Measurements from ENCODE around the gene C1orf210.

Gene C1orf210

DNA sequence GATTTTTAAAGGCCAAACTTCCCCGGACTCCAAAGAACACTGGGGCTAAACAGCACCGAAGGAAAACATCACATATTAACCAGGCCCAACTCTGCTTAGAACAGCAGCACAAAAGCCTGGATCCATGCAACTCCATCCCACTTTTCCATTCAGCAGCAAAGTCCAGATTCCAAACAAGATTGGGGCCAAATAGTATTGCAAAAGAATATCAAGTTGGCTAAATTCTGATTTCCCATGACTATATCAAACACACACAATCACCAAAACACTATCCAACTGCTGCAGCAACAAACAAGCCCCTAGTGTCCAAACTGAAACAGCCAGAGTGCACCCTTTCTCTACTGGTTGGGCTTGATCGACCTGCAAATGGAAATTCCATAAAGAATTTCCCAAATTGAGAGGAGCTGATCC is 35.0 kb downstream of the C1orf210 start:
- TF ChIP-seq, protein P1, sequence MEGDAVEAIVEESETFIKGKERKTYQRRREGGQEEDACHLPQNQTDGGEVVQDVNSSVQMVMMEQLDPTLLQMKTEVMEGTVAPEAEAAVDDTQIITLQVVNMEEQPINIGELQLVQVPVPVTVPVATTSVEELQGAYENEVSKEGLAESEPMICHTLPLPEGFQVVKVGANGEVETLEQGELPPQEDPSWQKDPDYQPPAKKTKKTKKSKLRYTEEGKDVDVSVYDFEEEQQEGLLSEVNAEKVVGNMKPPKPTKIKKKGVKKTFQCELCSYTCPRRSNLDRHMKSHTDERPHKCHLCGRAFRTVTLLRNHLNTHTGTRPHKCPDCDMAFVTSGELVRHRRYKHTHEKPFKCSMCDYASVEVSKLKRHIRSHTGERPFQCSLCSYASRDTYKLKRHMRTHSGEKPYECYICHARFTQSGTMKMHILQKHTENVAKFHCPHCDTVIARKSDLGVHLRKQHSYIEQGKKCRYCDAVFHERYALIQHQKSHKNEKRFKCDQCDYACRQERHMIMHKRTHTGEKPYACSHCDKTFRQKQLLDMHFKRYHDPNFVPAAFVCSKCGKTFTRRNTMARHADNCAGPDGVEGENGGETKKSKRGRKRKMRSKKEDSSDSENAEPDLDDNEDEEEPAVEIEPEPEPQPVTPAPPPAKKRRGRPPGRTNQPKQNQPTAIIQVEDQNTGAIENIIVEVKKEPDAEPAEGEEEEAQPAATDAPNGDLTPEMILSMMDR (IDR thresholded peaks at IDR 0.05; ENCODE audit: low read length, missing control alignments), result no peak
- no peak for DNase-seq (ENCODE audit: low read depth)
- no peak overlapping the region for H3K4me3 ChIP-seq (replicated peaks; ENCODE audit: low read depth, low read length)

DNA sequence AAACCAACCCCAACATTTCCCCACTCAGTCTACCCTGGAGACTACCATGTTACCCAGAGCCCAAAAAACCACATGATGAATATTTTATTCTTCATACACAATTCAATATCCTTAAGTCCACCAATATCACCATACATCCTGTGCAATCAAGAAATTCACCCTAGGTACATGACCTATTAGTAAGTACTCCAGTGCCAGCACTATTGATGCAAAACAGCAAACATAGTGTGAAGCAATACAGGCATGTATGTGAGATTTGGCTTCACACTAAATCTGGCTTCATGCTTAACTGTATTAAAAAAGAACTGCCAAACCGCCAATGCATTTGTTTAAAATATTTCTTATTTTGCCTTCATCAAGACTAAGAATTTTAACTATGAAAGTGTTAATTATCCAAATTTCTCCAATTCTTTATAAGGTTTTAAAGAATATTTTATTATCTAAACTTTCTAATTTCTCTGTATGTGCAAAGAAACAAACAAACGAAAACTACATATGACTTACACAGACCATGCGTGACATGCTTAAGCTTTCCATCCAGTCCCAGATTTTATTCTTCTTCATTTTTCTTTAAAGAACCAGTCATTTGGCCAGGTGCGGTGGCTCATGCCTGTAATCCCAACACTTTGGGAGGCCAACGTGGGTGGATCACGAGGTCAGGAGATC is 38.0 kb downstream of the C1orf210 start:
- no peak for DNase-seq (ENCODE audit: low read depth)
- H3K4me3 ChIP-seq (replicated peaks; ENCODE audit: low read depth, low read length), result no peak overlapping the region
- TF ChIP-seq, protein P1 (IDR thresholded peaks at IDR 0.05; ENCODE audit: low read length, missing control alignments), result no peak

DNA sequence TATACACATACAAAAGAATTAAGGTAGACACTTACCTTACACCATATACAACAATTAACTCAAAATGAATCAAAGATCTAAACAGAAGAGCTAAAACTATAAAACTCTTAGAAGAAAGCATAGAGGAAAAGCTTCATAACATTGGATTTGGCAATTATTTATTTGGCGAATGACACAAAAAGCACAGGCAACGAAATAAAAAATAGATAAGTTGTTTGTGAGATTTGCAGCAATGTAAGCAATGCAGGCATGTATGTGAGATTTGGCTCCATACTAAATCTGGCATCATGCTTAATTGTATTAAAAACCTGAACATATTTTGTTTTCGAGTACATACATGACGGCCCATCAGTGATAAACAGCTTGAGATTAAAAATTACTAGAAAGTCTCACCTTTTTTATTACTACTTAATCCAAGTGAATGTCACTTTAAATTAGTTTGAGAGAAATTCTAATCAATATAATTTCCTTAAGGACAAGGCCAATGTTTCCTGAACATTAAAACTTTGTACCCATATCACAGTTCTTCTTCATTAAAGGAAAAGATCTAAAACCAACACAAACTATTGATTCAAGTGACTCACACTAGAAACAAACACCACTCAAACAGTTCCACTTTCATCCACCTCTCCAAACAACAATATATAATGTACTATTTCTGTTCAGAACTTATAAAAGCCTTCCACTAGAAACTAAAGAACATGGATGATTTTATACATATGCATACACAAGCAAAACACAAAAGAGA is 38.7 kb downstream of the C1orf210 start:
- no peak for DNase-seq (ENCODE audit: low read depth)
- no peak overlapping the region for H3K4me3 ChIP-seq (replicated peaks; ENCODE audit: low read depth, low read length)
- TF ChIP-seq, protein P1 (IDR thresholded peaks at IDR 0.05; ENCODE audit: low read length, missing control alignments), result no peak

DNA sequence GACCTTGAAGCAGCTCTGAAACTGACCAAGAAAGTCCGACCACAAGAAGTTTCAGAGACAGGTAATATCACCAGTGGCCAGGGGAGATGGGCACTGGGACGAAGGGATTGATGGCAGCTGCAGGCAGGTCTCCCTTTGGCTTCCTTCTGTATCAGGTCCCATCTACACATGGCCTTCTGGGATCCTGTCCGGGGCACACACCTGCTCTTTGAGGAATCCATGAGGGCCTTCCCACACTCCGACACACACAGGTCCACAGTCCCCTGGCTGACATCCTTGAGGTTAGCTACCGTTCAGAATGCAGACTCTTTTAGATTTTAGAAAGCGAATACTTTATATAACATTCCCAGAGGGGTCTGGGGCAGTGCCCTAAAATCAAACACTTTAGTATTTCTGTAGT is 42.1 kb downstream of the C1orf210 start:
- TF ChIP-seq, protein P1 (IDR thresholded peaks at IDR 0.05; ENCODE audit: low read length, missing control alignments), result no peak
- no peak for DNase-seq (ENCODE audit: low read depth)
- H3K4me3 ChIP-seq (replicated peaks; ENCODE audit: low read depth, low read length), result no peak overlapping the region

DNA sequence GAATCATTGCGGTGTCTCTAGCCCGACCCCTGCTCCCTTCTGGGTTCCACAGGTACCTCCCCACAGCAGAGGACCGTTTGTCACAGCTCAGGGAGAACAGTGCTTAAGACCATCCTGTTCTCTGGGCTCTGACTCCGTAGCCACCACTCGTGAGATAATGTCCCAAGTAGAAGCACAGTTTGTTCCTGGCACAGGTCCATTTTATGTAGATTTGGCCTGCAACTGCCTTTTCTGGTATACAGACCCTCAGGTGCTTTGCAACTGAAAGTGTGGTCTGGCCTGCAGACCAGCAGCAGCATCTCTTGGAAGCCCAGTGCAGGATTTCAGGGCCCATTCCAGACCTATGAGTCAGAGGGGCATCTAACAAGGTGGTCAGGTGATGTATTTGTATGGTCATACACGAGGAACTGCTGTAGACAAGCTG is 44.0 kb downstream of the C1orf210 start:
- no peak overlapping the region for H3K4me3 ChIP-seq (replicated peaks; ENCODE audit: low read depth, low read length)
- TF ChIP-seq, protein P1 (IDR thresholded peaks at IDR 0.05; ENCODE audit: low read length, missing control alignments), result no peak
- DNase-seq (ENCODE audit: low read depth), result peak; percentile 46

DNA sequence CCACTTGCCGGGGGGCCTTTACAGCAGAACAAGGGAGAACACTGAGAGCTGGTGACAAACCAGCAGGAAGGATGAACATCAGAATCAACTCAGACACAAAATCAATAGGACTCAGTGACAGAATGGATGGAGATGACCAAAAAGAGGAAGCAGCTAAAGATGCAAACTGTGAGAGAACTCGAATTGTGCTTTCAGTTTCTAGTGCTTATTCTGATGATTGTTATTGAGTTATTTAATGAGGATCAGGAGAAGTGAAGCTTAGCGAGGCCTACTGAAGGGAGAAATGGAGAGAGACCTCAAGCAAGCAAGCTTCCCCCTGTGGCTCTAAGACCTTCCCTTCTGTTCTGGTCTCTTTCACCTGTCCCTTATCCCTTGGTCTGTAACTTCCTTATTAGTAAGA is 45.9 kb downstream of the C1orf210 start:
- TF ChIP-seq, protein P1 (IDR thresholded peaks at IDR 0.05; ENCODE audit: low read length, missing control alignments), result no peak
- no peak for DNase-seq (ENCODE audit: low read depth)
- no peak overlapping the region for H3K4me3 ChIP-seq (replicated peaks; ENCODE audit: low read depth, low read length)

Data from fibroblast of pulmonary artery (primary cell).